HL-60 (cell line): ENCODE data around the gene RFX7.

ENCODE experiments used
- DNase-seq, 2 experiments: peaks; one replicate each; pipeline ENCODE4 v3.0.0-alpha.2; 2010 to 2020; ENCODE audit warnings: low read depth in 1 of 2, low spot score in 1 of 2
- H3K27ac ChIP-seq: fragments of 250-450 bp; sonication (Bioruptor Pico); replicated peaks from 2 replicates; pipeline ENCODE4 v1.5.1; 2020; ENCODE audit warnings: mild to moderate bottlenecking, moderate library complexity
- H3K27me3 ChIP-seq: fragments of 250-450 bp; sonication (Bioruptor Pico); 2 replicates; pipeline ENCODE4 v1.5.1; 2021; ENCODE audit warnings: mild to moderate bottlenecking, moderate library complexity; ENCODE audit not compliant: insufficient read depth, poor library complexity, severe bottlenecking
- H3K4me3 ChIP-seq: replicated peaks from 2 replicates; pipeline ENCODE4 v1.5.1; 2011; ENCODE audit warnings: mild to moderate bottlenecking, control low read depth, low read length; ENCODE audit not compliant: insufficient read depth
- CTCF ChIP-seq: IDR thresholded peaks from one replicate; pipeline ENCODE4 v1.5.1; 2011; ENCODE audit warnings: low read length, control low read depth, inconsistent platforms; ENCODE audit not compliant: insufficient read depth
- GABPA ChIP-seq: IDR thresholded peaks from 2 replicates; pipeline ENCODE4 v1.6.1; 2012; ENCODE audit warnings: low read depth
- POLR2AphosphoS5 ChIP-seq: IDR thresholded peaks from 2 replicates; pipeline ENCODE4 v1.6.1; 2012; ENCODE audit warnings: low read depth
- REST ChIP-seq: IDR thresholded peaks from 2 replicates; pipeline ENCODE4 v1.6.1; 2012; ENCODE audit warnings: low read depth; ENCODE audit not compliant: insufficient replicate concordance
- SPI1 ChIP-seq: IDR thresholded peaks from 2 replicates; pipeline ENCODE4 v1.6.1; 2012; ENCODE audit warnings: low read depth, mild to moderate bottlenecking, borderline replicate concordance

Gene RFX7

GRCh38 chr15:56192659-56193442, 50.8 kb downstream of the RFX7 start:
- no peak for DNase-seq
- no peak overlapping the region for H3K4me3 ChIP-seq
- no peak overlapping the region for H3K27ac ChIP-seq
- TF ChIP-seq SPI1: peak; percentile 91
- no peak for TF ChIP-seq POLR2AphosphoS5
- no peaks in the 10 kb centered on the region for H3K27me3 ChIP-seq

GRCh38 chr15:56187665-56188064, 56.0 kb downstream of the RFX7 start:
- no peak for DNase-seq
- no peak overlapping the region for H3K4me3 ChIP-seq
- H3K27ac ChIP-seq: no peak overlapping the region
- TF ChIP-seq SPI1: no peak
- TF ChIP-seq REST: no peak
- TF ChIP-seq GABPA: no peak
- TF ChIP-seq CTCF: no peak
- H3K27me3 ChIP-seq: no peaks in the 10 kb centered on the region

- no peak for TF ChIP-seq CTCF
- TF ChIP-seq REST: no peak
- no peak for TF ChIP-seq GABPA
- TF ChIP-seq SPI1: no peak
- TF ChIP-seq POLR2AphosphoS5: no peak
- Histone ChIP-seq H3K27me3 (no peaks in the 10 kb centered on the region), H3K4me3 (no peak overlapping the region), H3K27ac (no peak overlapping the region)
- DNase-seq: no peak
Measured at GRCh38 chr15:56185980-56186379, 57.7 kb downstream of the RFX7 start.

GRCh38 chr15:56184516-56184915, 59.2 kb downstream of the RFX7 start:
- TF ChIP-seq SPI1 (no peak), REST (no peak), GABPA (no peak), CTCF (no peak), POLR2AphosphoS5 (no peak)
- DNase-seq: no peak
- no peak overlapping the region for H3K4me3 ChIP-seq
- no peak overlapping the region for H3K27ac ChIP-seq
- no peaks in the 10 kb centered on the region for H3K27me3 ChIP-seq
